ENCODE measurements around the gene CYBC1. TPM values are rescaled to one million over a fixed set of nuclear protein-coding genes. Genes with fewer than 3 reads are reported as not detected.

CYBC1 gene
- total and polyA plus RNA-seq, 2 donors (not counting 1 experiment from before 2014, with no cell fraction given) = 328 to 569 TPM

- ChIA-PET CTCF (interaction anchor here (1.2 kb wide), 1 partner anchor 11 kb away, joined by 3 read pairs; no protein-coding TSS in a partner anchor), POLR2A (interaction anchor here (2.3 kb wide), 1 partner anchor 11 kb away, joined by 5 read pairs; no protein-coding TSS in a partner anchor)
- Histone ChIP-seq H3K4me1 (ENCODE audit: control insufficient read depth in 2 of 2, insufficient read depth in 2 of 2, low read length in 2 of 2) (peaks cover 16 to 68% of the 10 kb centered on the region in 2 donors), H3K36me3 (replicated peaks in 1 of 2; ENCODE audit: control extremely low read depth in 1 of 2, control insufficient read depth in 1 of 2, extremely low read depth in 1 of 2, insufficient read depth in 2 of 2, low read length in 1 of 2) (peaks cover 1 to 64% of the 10 kb centered on the region in 2 experiments), H3K27me3 (replicated peaks in 1 of 4; ENCODE audit: control extremely low read depth in 1 of 4, control insufficient read depth in 3 of 4, insufficient read depth in 4 of 4, low read length in 3 of 4) (no peaks in the 10 kb centered on the region), H3K9me3 (ENCODE audit: control extremely low read depth in 1 of 3, control insufficient read depth in 2 of 3, insufficient read depth in 1 of 3, low read length in 2 of 3) (no peaks in the 10 kb centered on the region), H4K20me1 (ENCODE audit: control insufficient read depth, insufficient read depth, low read length, poor library complexity, severe bottlenecking) (peaks cover 63% of the 10 kb centered on the region), H3K27ac (ENCODE audit: low read length in 2 of 2) (peak overlapping the region in 1 of 2 donors; percentile 69), H3K4me3 (ENCODE audit: control extremely low read depth in 1 of 5, extremely low read depth in 1 of 5, insufficient read depth in 1 of 5, low read depth in 2 of 5, low read length in 4 of 5) (no peak overlapping the region), H3K4me2 (replicated peaks; ENCODE audit: low read depth, low read length, poor library complexity, severe bottlenecking) (no peak overlapping the region), H3K79me2 (ENCODE audit: control insufficient read depth, insufficient read depth, low read length) (peaks cover 78% of the 10 kb centered on the region), H3K9ac (ENCODE audit: low read length) (no peak overlapping the region), H2AFZ (ENCODE audit: insufficient read depth, low read depth, low read length, poor library complexity, severe bottlenecking) (no peak overlapping the region)
- Mint-ChIP-seq H3K27ac (peak overlapping the region; percentile 20), H3K27me3 (no peaks in the 10 kb centered on the region), H3K9me3 (ENCODE audit: insufficient read depth) (no peaks in the 10 kb centered on the region), H3K4me1 (peaks cover 52% of the 10 kb centered on the region), H3K4me3 (no peak overlapping the region)
- 81% methylated on average over 13 of the region's 13 CpGs for WGBS (ENCODE audit: insufficient coverage)
- TF ChIP-seq CTCF (IDR thresholded peaks at IDR 0.05) (no peak), EZH2 (IDR thresholded peaks at IDR 0.05; ENCODE audit: borderline replicate concordance, insufficient read depth, low read depth, low read length, poor library complexity, severe bottlenecking) (no peak)
- DNase-seq (no peak), ATAC-seq (ENCODE audit: low read depth) (no peak)
- intact Hi-C loops (cut with micrococcal nuclease) = no loop called here
Measured at GRCh38 chr17:82445542-82445941, 5.0 kb downstream of the CYBC1 start.

GRCh38 chr17:82444941-82445521, 5.5 kb downstream of the CYBC1 start:
- Histone ChIP-seq H3K36me3 (replicated peaks in 1 of 2; ENCODE audit: control extremely low read depth in 1 of 2, control insufficient read depth in 1 of 2, extremely low read depth in 1 of 2, insufficient read depth in 2 of 2, low read length in 1 of 2) (peaks cover 1 to 64% of the 10 kb centered on the region in 2 experiments), H3K4me3 (ENCODE audit: control extremely low read depth in 1 of 5, extremely low read depth in 1 of 5, insufficient read depth in 1 of 5, low read depth in 2 of 5, low read length in 4 of 5) (no peak overlapping the region), H3K4me2 (replicated peaks; ENCODE audit: low read depth, low read length, poor library complexity, severe bottlenecking) (no peak overlapping the region), H2AFZ (ENCODE audit: insufficient read depth, low read depth, low read length, poor library complexity, severe bottlenecking) (no peak overlapping the region), H3K79me2 (ENCODE audit: control insufficient read depth, insufficient read depth, low read length) (peaks cover 78% of the 10 kb centered on the region), H3K27ac (ENCODE audit: low read length in 2 of 2) (peak overlapping the region in 1 of 2 donors; percentile 69), H3K4me1 (ENCODE audit: control insufficient read depth in 2 of 2, insufficient read depth in 2 of 2, low read length in 2 of 2) (peaks cover 21 to 73% of the 10 kb centered on the region in 2 donors), H3K27me3 (replicated peaks in 1 of 4; ENCODE audit: control extremely low read depth in 1 of 4, control insufficient read depth in 3 of 4, insufficient read depth in 4 of 4, low read length in 3 of 4) (no peaks in the 10 kb centered on the region), H4K20me1 (ENCODE audit: control insufficient read depth, insufficient read depth, low read length, poor library complexity, severe bottlenecking) (peaks cover 68% of the 10 kb centered on the region), H3K9ac (ENCODE audit: low read length) (no peak overlapping the region), H3K9me3 (ENCODE audit: control extremely low read depth in 1 of 3, control insufficient read depth in 2 of 3, insufficient read depth in 1 of 3, low read length in 2 of 3) (no peaks in the 10 kb centered on the region)
- Mint-ChIP-seq H3K4me3 (no peak overlapping the region), H3K9me3 (ENCODE audit: insufficient read depth) (no peaks in the 10 kb centered on the region), H3K4me1 (peaks cover 57% of the 10 kb centered on the region), H3K27me3 (no peaks in the 10 kb centered on the region), H3K27ac (no peak overlapping the region)
- ChIA-PET POLR2A (interaction anchor here (1.2 kb wide), 1 partner anchor 10 kb away, joined by 3 read pairs; no protein-coding TSS in a partner anchor), CTCF (interaction anchor here (1.2 kb wide), 1 partner anchor 10 kb away, joined by 3 read pairs; no protein-coding TSS in a partner anchor)
- no peak for ATAC-seq (ENCODE audit: low read depth)
- intact Hi-C loops (cut with micrococcal nuclease) = no loop called here
- TF ChIP-seq EZH2 (IDR thresholded peaks at IDR 0.05; ENCODE audit: borderline replicate concordance, insufficient read depth, low read depth, low read length, poor library complexity, severe bottlenecking) (no peak), CTCF (IDR thresholded peaks at IDR 0.05) (no peak)
- WGBS (ENCODE audit: insufficient coverage) = 59% methylated on average over 19 of the region's 19 CpGs
- no peak for DNase-seq

All from B cell (primary cell).